HFFc6 (cell line): ENCODE results near the gene EIF4G1. TPM values are rescaled to one million over a fixed set of nuclear protein-coding genes. Genes with fewer than 3 reads are reported as not detected.

Source experiments
- DNase-seq: peaks from one replicate; pipeline ENCODE4 v3.0.0-alpha.2; 2018
- H3K27ac Mint-ChIP-seq: 2 replicates; pipeline ENCODE4 v1.8.0; 2020; ENCODE audit warnings: mild to moderate bottlenecking, mixed read lengths
- H3K27me3 Mint-ChIP-seq: 2 replicates; pipeline ENCODE4 v1.8.0; 2021; ENCODE audit warnings: mild to moderate bottlenecking, moderate library complexity, mixed read lengths; ENCODE audit not compliant: insufficient read depth
- H3K36me3 Mint-ChIP-seq: 2 replicates; pipeline ENCODE4 v1.8.0; 2021; ENCODE audit warnings: low read depth, mixed read lengths
- H3K4me1 Mint-ChIP-seq: 2 replicates; pipeline ENCODE4 v1.8.0; 2020; ENCODE audit warnings: low read depth, mixed read lengths
- H3K4me3 Mint-ChIP-seq: 2 replicates; pipeline ENCODE4 v1.8.0; 2020; ENCODE audit warnings: mild to moderate bottlenecking, moderate library complexity, mixed read lengths
- H3K9me3 Mint-ChIP-seq: 2 replicates; pipeline ENCODE4 v1.8.0; 2020; ENCODE audit warnings: mild to moderate bottlenecking, mixed read lengths
- CTCF ChIP-seq: fragments of 200-600 bp; sonication (generic); IDR thresholded peaks from 2 replicates; pipeline ENCODE4 v1.5.0; 2021; ENCODE audit warnings: antibody characterized with exemption, mild to moderate bottlenecking
- total RNA-seq, 6 experiments: library from RNA; stranded (reverse); fragmentation: NEBNext Ultra II Directional; extraction: Animal tissue kit (Norgen Biotek cat#: 25700); gene quantifications; 2 replicates in 1 of 6; 3 replicates in 5 of 6; pipeline ENCODE4 v1.2.3, GENCODE V29; 2021

Gene EIF4G1
- total RNA-seq, 6 experiments from 2014 or later: 522 to 605 (median 559) TPM

- Mint-ChIP-seq H3K4me3 (no peak overlapping the region), H3K27ac (no peak overlapping the region), H3K4me1 (peaks cover 17% of the 10 kb centered on the region), H3K27me3 (peaks cover 5% of the 10 kb centered on the region), H3K36me3 (peaks cover 15% of the 10 kb centered on the region; the same call in 1 of the 2 replicates), H3K9me3 (no peaks in the 10 kb centered on the region)
- TF ChIP-seq CTCF: no peak
- no peak for DNase-seq
Measured at GRCh38 chr3:184349563-184350470, 35.4 kb downstream of the EIF4G1 start.

- Mint-ChIP-seq H3K4me1 (peaks cover 20% of the 10 kb centered on the region), H3K36me3 (peaks cover 16% of the 10 kb centered on the region; the same call in 1 of the 2 replicates), H3K9me3 (no peaks in the 10 kb centered on the region), H3K27me3 (peaks cover 1% of the 10 kb centered on the region), H3K27ac (no peak overlapping the region), H3K4me3 (no peak overlapping the region)
- TF ChIP-seq CTCF: no peak
- no peak for DNase-seq
Measured at GRCh38 chr3:184350618-184351017, 36.2 kb downstream of the EIF4G1 start.

GRCh38 chr3:184351511-184352148 lies 37.2 kb downstream of the EIF4G1 start:
- H3K4me3 Mint-ChIP-seq: no peak overlapping the region

GRCh38 chr3:184352149-184352785 lies 37.9 kb downstream of the EIF4G1 start:
- no peak for DNase-seq
- H3K27ac Mint-ChIP-seq: no peak overlapping the region
- peaks cover 20% of the 10 kb centered on the region for H3K4me1 Mint-ChIP-seq
- TF ChIP-seq CTCF: no peak
- H3K9me3 Mint-ChIP-seq: no peaks in the 10 kb centered on the region
- peaks cover 3% of the 10 kb centered on the region for H3K27me3 Mint-ChIP-seq
- no peak overlapping the region for H3K4me3 Mint-ChIP-seq
- H3K36me3 Mint-ChIP-seq: peaks cover 13% of the 10 kb centered on the region; the same call in 1 of the 2 replicates

More at GRCh38 chr3:184351511-184352148, 37.2 kb downstream of the EIF4G1 start:
- Mint-ChIP-seq H3K36me3 (peaks cover 13% of the 10 kb centered on the region; the same call in 1 of the 2 replicates), H3K9me3 (no peaks in the 10 kb centered on the region), H3K27ac (no peak overlapping the region), H3K4me1 (peaks cover 20% of the 10 kb centered on the region), H3K27me3 (peaks cover 3% of the 10 kb centered on the region)
- no peak for TF ChIP-seq CTCF
- no peak for DNase-seq

GRCh38 chr3:184352897-184353545 lies 38.6 kb downstream of the EIF4G1 start:
- no peak for TF ChIP-seq CTCF
- H3K9me3 Mint-ChIP-seq: no peaks in the 10 kb centered on the region
- H3K27me3 Mint-ChIP-seq: peaks cover 3% of the 10 kb centered on the region
- no peak overlapping the region for H3K4me3 Mint-ChIP-seq
- H3K27ac Mint-ChIP-seq: no peak overlapping the region
- H3K4me1 Mint-ChIP-seq: peaks cover 13% of the 10 kb centered on the region
- no peak for DNase-seq
- H3K36me3 Mint-ChIP-seq: peaks cover 13% of the 10 kb centered on the region; the same call in 1 of the 2 replicates
